ENCODE measurements around the gene TPR.

Gene TPR

GRCh38 chr1:186297439-186298045 is 77.5 kb downstream of the TPR start:
- TF ChIP-seq FOXP2 (optimal IDR thresholded peaks at IDR 0.05; ENCODE audit: borderline replicate concordance, extremely low read depth, extremely low read length, insufficient read depth) (no peak), POLR2AphosphoS5 (IDR thresholded peaks at IDR 0.05; ENCODE audit: low read depth, low read length) (no peak), REST (IDR thresholded peaks at IDR 0.05; ENCODE audit: insufficient read depth in 1 of 2, low read depth in 2 of 2, low read length in 2 of 2) (no peak), SIN3A (IDR thresholded peaks at IDR 0.05; ENCODE audit: borderline replicate concordance, insufficient read depth, low read length) (no peak), TAF1 (IDR thresholded peaks at IDR 0.05; ENCODE audit: borderline replicate concordance, insufficient read depth, low read length) (no peak)

GRCh38 chr1:186295980-186296379 is 79.1 kb downstream of the TPR start, which contains the start of gene PRG4:
PRG4 (plus strand) TSS chr1:186296279.
- no peak for TF ChIP-seq FOXP2 (optimal IDR thresholded peaks at IDR 0.05; ENCODE audit: borderline replicate concordance, extremely low read depth, extremely low read length, insufficient read depth)
- no peak for TF ChIP-seq POLR2AphosphoS5 (IDR thresholded peaks at IDR 0.05; ENCODE audit: low read depth, low read length)
- no peak for TF ChIP-seq REST (IDR thresholded peaks at IDR 0.05; ENCODE audit: insufficient read depth in 1 of 2, low read depth in 2 of 2, low read length in 2 of 2)
- no peak for TF ChIP-seq SIN3A (IDR thresholded peaks at IDR 0.05; ENCODE audit: borderline replicate concordance, insufficient read depth, low read length)
- no peak for TF ChIP-seq TAF1 (IDR thresholded peaks at IDR 0.05; ENCODE audit: borderline replicate concordance, insufficient read depth, low read length)

GRCh38 chr1:186292875-186293274 is 82.2 kb downstream of the TPR start:
- no peak for TF ChIP-seq FOXP2 (optimal IDR thresholded peaks at IDR 0.05; ENCODE audit: borderline replicate concordance, extremely low read depth, extremely low read length, insufficient read depth)
- TF ChIP-seq POLR2AphosphoS5 (IDR thresholded peaks at IDR 0.05; ENCODE audit: low read depth, low read length) = no peak
- TF ChIP-seq SIN3A (IDR thresholded peaks at IDR 0.05; ENCODE audit: borderline replicate concordance, insufficient read depth, low read length) = no peak
- TF ChIP-seq REST (IDR thresholded peaks at IDR 0.05; ENCODE audit: insufficient read depth in 1 of 2, low read depth in 2 of 2, low read length in 2 of 2) = no peak
- TF ChIP-seq TAF1 (IDR thresholded peaks at IDR 0.05; ENCODE audit: borderline replicate concordance, insufficient read depth, low read length) = no peak

- no peak for TF ChIP-seq TAF1 (IDR thresholded peaks at IDR 0.05; ENCODE audit: borderline replicate concordance, insufficient read depth, low read length)
Observed at GRCh38 chr1:186291271-186291670, 83.8 kb downstream of the TPR start.

- TF ChIP-seq SIN3A (IDR thresholded peaks at IDR 0.05; ENCODE audit: borderline replicate concordance, insufficient read depth, low read length) = no peak
- TF ChIP-seq FOXP2 (optimal IDR thresholded peaks at IDR 0.05; ENCODE audit: borderline replicate concordance, extremely low read depth, extremely low read length, insufficient read depth) = no peak
- no peak for TF ChIP-seq REST (IDR thresholded peaks at IDR 0.05; ENCODE audit: insufficient read depth in 1 of 2, low read depth in 2 of 2, low read length in 2 of 2)
- no peak for TF ChIP-seq POLR2AphosphoS5 (IDR thresholded peaks at IDR 0.05; ENCODE audit: low read depth, low read length)
- TF ChIP-seq TAF1 (IDR thresholded peaks at IDR 0.05; ENCODE audit: borderline replicate concordance, insufficient read depth, low read length) = no peak
Observed at GRCh38 chr1:186289943-186290545, 85.0 kb downstream of the TPR start.
